ENCODE data around the gene HOXB5. TPM values are rescaled to one million over a fixed set of nuclear protein-coding genes. Genes with fewer than 3 reads are reported as not detected.

HOXB5 gene
- total and polyA plus RNA-seq, 9 donors: 0.04 to 2.8 (median 0.49) TPM; not detected in 1

DNA sequence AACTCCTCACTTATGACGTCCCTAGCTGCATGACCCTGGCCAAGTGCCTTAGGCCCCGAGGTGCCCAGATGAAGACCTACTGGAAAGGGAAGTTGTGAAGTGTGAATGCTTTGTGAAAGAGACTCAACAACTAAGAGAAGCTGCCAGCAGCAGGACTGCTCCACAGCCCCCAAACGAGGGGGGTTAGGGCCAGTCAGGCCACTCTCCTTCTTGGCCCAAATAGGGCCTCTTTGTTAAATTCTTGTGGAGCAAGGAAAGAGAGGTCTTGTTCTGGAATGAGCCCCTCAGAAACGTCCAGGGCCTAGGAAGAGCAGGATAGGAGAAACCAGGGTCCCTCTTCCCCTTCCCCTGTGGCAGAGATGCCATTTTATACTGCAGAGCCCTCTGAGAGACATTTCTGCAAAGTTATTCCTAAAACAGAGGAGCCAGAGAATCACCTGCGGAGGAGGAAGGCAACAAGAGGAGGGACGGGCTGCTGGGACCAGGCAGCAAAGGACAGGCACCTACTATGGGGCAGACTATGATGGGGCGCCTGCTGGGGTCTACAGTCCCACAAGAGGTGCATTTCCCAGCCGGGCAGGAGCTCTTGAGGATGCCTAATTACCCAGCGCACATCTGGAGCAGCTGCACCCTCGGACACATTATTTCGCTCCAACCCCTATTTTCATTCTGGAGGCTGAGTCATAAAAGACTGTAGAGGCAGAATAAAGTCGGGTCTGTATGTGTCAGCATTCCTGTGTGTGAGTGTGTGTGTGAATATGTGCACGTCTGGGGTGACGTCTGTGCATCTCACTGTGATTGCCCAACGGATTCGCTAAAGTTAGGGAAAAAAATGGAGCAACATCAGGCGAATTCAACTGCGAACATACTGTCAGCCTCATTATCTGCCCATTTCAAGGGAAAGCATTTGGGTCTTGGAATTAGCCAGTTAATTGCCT, 44.0 kb upstream of the HOXB5 start:
- H3K9me3 ChIP-seq: no peaks in the 10 kb centered on the region
- TF ChIP-seq, protein P1, sequence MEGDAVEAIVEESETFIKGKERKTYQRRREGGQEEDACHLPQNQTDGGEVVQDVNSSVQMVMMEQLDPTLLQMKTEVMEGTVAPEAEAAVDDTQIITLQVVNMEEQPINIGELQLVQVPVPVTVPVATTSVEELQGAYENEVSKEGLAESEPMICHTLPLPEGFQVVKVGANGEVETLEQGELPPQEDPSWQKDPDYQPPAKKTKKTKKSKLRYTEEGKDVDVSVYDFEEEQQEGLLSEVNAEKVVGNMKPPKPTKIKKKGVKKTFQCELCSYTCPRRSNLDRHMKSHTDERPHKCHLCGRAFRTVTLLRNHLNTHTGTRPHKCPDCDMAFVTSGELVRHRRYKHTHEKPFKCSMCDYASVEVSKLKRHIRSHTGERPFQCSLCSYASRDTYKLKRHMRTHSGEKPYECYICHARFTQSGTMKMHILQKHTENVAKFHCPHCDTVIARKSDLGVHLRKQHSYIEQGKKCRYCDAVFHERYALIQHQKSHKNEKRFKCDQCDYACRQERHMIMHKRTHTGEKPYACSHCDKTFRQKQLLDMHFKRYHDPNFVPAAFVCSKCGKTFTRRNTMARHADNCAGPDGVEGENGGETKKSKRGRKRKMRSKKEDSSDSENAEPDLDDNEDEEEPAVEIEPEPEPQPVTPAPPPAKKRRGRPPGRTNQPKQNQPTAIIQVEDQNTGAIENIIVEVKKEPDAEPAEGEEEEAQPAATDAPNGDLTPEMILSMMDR (IDR thresholded peaks at IDR 0.05): no peak
- TF ChIP-seq POLR2A (IDR thresholded peaks at IDR 0.05) (no peak), EP300 (IDR thresholded peaks at IDR 0.05) (no peak)
- H3K27me3 ChIP-seq: no peaks in the 10 kb centered on the region
- no peaks in the 10 kb centered on the region for H3K4me1 ChIP-seq (ENCODE audit: insufficient read depth)
- no peaks in the 10 kb centered on the region for H3K36me3 ChIP-seq
- no peak overlapping the region for H3K4me3 ChIP-seq
- DNase-seq: no peak
- intact Hi-C loops (cut with DNase I): no loop called here
- WGBS, 3 donors: 16 to 27% (median 25%) methylated on average over 18 of the region's 18 CpGs
- no peak overlapping the region for H3K27ac ChIP-seq

DNA sequence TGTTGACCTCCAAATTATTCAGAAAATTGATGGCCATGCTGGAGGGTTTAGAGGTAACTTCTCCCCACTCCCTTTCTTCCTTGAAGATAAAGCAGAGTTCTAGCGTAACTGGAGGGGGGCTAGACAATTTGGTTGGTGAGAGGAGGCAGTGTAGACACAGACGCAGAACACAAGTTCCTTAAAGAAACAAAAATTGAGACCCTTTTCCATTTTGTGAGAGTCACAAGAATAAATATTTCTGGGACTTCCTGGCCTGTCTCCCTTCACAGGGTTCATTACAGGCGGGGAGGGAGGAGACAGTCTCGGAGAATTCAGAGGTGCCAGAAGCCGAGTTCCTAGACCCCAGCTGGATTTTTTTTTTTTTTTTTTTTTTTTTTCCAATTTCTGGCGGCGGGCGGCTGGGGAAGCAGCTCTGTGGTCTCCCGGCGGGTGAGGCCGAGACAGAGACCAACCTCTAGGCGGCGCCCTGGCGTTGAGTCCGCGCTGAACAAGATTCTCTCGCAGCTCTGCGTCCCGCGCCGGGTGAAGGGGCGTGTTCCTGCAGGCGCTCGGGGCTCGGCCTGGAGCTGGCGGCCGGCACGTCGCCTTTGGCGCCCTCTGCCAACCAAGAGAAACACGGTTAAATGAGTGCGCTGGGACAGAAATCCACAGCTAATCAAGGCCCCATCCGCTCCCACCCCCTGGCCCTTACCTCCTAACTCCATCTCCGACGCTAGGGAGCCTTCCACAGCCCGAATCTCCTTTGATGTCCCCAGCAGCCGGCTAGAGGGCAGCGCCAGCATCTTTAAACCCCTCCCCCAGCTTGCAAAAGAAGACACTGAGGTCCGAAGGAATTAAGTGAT, 42.8 kb upstream of the HOXB5 start:
- no peak overlapping the region for H3K4me3 ChIP-seq
- no peaks in the 10 kb centered on the region for H3K27me3 ChIP-seq
- no peak overlapping the region for H3K27ac ChIP-seq
- 2 to 4% (median 2%) methylated on average over 39 of the region's 39 CpGs for WGBS, 3 donors
- H3K4me1 ChIP-seq (ENCODE audit: insufficient read depth): no peaks in the 10 kb centered on the region
- no peaks in the 10 kb centered on the region for H3K9me3 ChIP-seq
- no peak for DNase-seq
- intact Hi-C loops (cut with DNase I): no loop called here
- no peaks in the 10 kb centered on the region for H3K36me3 ChIP-seq
- no peak for TF ChIP-seq EP300 (IDR thresholded peaks at IDR 0.05)
- no peak for TF ChIP-seq POLR2A (IDR thresholded peaks at IDR 0.05)
- TF ChIP-seq, protein P1 (IDR thresholded peaks at IDR 0.05): no peak

DNA sequence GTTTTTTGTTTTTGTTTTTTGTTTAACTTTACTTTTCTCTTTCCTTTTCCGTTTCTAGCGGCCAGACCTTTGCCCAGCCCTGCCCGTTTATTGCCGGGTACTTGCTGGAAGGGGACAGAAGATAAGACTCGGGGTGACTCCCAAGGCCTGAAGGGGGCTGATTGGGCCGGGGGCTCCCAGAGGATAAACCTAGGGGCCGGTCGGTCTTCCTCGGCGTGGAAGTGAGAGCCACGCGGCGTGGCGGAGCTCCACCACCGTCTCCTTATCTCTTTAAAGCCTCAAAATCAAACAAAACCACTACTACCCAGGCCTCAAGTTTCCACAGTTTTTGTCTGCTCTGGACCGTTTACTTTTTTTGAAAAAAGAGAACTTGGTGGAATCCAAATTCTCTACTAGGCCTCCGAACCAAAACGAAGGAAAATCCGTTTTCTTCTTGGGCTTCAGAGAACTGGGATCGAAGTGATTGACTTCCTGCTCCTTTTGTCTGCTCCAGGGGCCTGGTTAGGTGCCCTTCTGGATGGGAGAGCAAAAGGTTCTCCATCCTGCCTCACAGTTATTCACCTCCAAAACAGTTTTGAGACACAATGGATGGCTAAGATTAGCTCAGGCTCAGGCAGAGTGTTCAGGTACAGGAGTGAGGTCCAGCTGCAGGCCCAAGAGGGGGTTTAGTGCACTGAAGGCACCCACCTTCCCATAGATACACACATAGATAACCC, 41.1 kb upstream of the HOXB5 start:
- no peak for TF ChIP-seq POLR2A (IDR thresholded peaks at IDR 0.05)
- no peak for TF ChIP-seq EP300 (IDR thresholded peaks at IDR 0.05)
- TF ChIP-seq, protein P1 (IDR thresholded peaks at IDR 0.05): no peak
- intact Hi-C loops (cut with DNase I): no loop called here
- no peak for DNase-seq
- no peak overlapping the region for H3K4me3 ChIP-seq
- no peaks in the 10 kb centered on the region for H3K4me1 ChIP-seq (ENCODE audit: insufficient read depth)
- no peak overlapping the region for H3K27ac ChIP-seq
- no peaks in the 10 kb centered on the region for H3K27me3 ChIP-seq
- H3K36me3 ChIP-seq: no peaks in the 10 kb centered on the region
- H3K9me3 ChIP-seq: no peaks in the 10 kb centered on the region
- WGBS, 3 donors: 27 to 39% (median 28%) methylated on average over 20 of the region's 20 CpGs

DNA sequence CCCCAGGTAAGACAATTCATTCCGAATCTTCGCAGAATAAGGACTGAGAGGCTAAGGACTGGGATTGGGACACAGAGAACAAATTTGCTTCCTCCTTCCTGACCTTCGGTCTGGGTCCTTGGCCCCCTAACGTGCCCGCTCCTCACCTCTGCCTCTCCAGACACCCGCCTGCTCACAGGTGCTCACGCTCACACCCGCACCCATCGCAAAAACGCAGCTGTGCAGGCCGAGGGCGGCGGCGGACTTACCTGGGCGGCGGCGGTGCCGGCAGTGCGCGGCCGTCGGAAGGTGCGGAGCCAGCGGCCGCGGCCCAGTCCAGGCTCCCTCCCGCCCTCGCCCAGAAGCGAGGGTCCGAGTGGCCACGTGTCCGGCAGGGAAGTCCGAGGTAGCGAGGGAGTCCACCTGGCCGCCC, 39.7 kb upstream of the HOXB5 start:
- Histone ChIP-seq H3K27ac (no peak overlapping the region), H3K4me1 (ENCODE audit: insufficient read depth) (no peaks in the 10 kb centered on the region), H3K36me3 (no peaks in the 10 kb centered on the region), H3K4me3 (no peak overlapping the region), H3K9me3 (no peaks in the 10 kb centered on the region), H3K27me3 (no peaks in the 10 kb centered on the region)
- 7 to 10% (median 7%) methylated on average over 26 to 35 of the region's 35 CpGs for WGBS, 3 donors
- DNase-seq: no peak
- intact Hi-C loops (cut with DNase I): no loop called here
- TF ChIP-seq POLR2A (IDR thresholded peaks at IDR 0.05) (no peak), EP300 (IDR thresholded peaks at IDR 0.05) (no peak)
- TF ChIP-seq, protein P1 (IDR thresholded peaks at IDR 0.05): no peak

Data from ovary (tissue), 9 donors.